GM19372 (cell line): ENCODE data around the gene NPIPB9.
A peak's percentile ranks its signal among the peaks of the same experiment; 100 is the strongest.
"Not testable (repeated sequence)": the region's sequence is repeated elsewhere in the genome, so short reads cannot be mapped to it uniquely, and the experiment has no call there.

ENCODE experiments used
- ATAC-seq: cut with Tn5 transposase; IDR thresholded peaks from one replicate; pipeline ENCODE4 v1.9.1; 2021; ENCODE audit warnings: mild to moderate bottlenecking, low read depth, moderate library complexity; ENCODE audit not compliant: unreplicated experiment

Gene NPIPB9

DNA sequence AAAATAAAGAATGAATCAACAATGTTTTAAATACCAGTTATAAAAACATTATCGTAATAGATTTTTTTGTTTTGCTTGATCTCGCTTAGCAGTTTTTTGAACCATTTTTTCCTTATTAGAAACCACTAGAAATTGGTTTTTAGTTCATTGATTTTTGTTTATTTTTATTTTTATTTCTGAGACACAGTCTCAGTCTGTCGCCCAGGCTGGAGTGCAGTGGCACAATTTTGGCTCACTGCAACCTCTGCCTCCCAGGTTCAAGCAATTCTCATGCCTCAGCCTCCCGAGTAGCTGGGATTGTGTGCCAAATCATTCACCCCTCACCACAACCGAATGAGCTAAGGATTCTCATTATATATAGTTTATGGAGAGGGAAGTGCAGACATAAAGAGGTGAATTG, at the start of gene NPIPB9:
Gene NPIPB9 (plus strand): TSS at position 301 of the 400 bp plus-strand sequence.
- not testable (repeated sequence) for ATAC-seq

DNA sequence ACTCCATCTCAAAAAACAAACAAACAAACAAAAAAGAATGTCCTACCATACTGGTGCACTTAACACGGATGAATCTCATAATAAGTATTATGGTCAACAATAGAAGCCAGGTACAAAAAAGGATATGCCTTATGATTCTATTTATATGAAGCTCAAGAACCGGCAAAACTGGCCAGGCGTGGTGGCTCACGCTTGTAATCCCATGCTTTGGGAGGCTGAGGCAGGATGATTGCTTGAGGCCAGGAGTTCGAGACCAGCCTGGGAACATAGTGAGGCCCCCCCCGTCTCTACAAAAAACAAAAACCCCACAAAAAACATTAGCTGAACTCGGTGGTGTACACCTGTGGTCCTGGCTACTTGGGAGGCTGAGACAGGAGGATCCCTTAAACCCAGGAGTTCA, 47.3 kb upstream of the NPIPB9 start:
- not testable (repeated sequence) for ATAC-seq

DNA sequence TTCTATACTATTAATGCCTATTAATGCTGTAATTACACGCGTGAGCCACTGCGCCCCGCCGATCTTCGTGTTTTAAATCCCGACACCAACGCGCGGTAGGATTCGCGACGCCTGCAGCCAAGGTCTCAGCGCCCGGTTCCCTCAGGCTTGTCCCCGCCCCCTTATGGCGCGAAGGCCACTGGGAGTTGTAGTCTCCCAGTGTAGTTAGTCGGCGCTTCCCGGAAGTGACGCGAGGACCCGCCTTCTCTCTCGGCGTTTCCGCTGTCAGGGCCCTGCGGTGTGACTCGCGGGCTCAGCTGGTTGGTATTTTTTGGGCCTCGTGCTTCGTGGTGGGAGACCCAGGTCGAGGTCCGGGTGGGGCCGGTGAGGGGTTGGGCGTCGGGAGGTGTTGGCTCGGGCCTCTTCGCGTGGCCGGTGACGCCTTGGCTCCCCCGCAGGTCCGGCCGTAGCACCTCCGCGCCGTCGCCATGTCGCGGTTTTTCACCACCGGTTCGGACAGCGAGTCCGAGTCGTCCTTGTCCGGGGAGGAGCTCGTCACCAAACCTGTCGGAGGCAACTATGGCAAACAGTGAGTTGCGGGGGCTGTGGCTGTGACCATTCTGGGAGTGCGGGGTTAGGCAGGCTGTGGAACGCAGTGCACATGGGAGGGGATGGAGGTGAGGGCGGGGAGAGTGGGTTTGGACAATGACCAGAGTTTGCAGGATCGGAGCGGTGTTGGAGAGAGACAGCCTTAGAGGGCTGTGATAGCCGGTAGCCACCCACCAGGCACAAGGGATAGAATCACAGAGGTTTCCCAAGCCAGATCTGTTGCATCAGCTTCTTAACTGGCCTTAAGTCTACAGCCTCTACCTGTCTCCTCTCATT, 40.1 kb upstream of the NPIPB9 start, which contains the start of gene EIF3C:
Gene EIF3C (plus strand): TSS at position 245 of the 864 bp plus-strand sequence. CDS start 223 bp downstream, at position 468.
- peak; percentile 96 for ATAC-seq

DNA sequence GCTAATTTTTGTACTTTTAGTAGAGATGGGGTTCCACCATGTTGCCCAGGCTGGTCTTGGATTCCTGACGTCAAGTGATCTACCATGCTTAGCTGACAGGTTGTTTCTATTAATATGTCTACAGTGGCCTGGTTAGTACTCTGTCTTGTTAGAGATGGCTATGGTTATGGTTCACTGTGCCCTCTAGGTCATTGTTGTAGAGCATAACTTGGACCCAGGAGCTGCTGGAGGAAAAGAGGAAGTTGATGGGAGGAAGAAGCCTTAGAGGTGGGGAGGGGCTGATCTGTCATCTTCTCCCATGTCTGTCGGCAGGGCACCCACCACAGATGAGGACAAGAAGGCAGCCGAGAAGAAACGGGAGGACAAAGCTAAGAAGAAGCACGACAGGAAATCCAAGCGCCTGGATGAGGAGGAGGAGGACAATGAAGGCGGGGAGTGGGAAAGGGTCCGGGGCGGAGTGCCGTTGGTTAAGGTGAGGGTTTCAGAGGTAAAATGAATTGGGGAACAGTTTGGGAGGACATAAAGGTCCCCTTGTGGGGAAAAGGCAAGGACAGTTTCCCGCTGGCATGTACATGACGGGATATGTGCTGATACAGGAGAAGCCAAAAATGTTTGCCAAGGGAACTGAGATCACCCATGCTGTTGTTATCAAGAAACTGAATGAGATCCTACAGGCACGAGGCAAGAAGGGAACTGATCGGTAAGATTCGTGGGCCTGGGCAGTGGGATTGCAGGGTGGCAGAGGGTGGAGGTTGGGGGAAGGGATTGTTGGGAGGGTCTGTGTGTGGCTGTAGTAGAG, 28.5 kb upstream of the NPIPB9 start:
- not testable (repeated sequence) for ATAC-seq

DNA sequence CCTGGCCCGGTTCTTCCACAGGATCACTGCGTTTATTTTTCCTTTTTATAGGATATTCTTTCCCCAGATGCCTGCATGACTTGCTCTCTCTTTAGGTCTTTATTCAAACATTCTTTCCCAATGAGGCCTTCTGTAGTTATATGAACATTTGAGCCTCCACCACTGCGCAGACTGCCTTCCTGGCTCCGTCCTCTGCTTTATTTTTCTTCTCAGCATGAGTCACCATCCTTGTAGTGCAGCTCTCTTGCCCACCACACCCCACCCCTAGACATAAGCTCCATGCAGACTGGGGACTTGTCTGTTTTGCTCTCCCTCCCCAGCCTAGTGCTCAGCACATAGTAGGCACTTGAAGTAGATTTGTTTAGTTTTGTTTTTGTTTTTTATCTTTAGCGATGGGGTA, 20.3 kb upstream of the NPIPB9 start:
- ATAC-seq = not testable (repeated sequence)

DNA sequence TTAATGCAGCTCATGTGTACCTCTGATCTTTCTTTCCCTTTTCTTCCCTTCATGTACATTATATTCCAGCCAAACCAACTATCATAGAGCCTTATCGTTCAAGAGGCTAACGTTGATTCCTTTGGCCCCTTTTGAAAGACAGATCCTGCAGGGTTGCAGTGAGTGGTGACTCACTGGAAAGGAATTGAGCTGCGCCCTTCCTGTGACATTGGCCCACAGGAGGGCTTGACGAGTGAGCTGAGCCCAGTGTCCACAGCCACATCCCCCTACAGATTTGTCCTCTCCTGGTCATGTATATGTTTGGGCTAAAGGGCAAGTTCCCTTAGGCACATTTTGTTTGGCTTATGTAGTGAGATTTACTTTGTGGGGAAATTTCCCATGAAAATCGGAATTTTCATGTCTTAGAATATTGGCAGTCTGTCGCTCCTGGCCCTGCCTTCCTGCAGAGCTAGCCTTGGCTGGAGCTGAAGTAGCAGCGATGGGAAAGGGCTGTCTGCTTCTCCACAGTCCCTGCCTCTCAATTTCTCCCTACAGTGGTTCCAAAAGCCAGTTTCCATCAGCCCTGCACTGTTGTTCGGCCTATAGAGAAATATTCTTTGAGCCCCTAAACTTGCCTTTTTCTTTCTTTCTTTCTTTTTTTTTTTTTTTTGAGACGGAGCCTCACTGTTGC, 19.0 kb upstream of the NPIPB9 start:
- not testable (repeated sequence) for ATAC-seq

DNA sequence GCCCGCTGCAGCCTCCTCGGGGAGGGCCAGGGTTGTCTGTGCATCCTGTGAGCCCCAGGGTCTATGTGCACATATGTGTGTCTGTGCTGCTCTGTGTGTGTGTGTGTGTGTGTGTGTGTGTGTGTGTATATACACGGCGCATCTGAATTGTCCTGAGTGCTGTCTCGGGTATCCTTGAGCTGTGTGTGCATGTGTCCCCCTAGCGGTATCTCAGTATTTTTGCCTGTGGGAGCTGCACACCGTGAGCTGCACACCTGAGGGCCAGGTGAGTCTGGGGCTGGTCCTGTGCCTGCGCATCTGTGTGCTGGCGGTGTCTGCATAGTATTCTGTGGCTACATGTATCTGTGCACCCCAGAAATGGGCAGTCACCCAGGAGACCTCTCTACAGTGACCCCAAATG, 11.8 kb upstream of the NPIPB9 start:
- ATAC-seq = not testable (repeated sequence)

DNA sequence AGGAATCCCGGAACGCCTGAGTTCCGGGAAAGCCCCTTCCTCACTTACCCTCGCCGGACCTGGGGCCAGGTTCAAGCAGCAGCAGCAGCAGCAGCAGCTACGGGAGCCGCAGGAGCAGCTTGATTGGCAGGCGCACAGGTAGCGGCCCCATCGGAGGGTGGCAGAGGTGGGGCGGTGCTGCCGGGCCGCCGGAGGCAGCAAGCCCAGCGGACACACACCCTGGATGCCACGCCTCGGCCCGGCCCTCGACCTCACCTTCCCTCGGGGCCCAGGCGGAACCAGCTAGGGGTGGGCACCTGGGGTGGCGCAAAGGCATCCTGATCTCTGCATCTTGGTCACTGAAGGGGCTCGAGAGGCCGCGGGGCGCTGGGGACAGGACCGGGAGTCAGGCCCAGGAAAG, 11.0 kb upstream of the NPIPB9 start:
- not testable (repeated sequence) for ATAC-seq

DNA sequence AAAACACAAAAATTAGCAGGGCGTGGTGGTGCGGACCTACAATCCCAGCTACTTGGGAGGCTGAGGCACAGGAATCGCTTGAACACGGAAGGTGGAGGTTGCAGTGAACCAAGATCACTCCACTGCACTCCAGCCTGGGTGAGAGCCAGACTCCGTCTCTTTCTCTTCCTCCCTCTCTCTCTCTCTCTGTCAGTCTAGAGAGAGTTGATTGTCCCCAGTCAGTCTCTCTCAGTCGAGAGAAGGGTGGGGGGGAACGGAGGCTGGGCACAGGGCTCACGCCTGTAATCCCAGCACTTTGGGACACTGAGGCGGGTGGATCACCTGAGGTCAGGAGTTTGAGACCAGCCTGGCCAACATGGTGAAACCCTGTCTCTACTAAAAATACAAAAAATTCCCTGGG, 10.3 kb upstream of the NPIPB9 start:
- ATAC-seq = not testable (repeated sequence)

DNA sequence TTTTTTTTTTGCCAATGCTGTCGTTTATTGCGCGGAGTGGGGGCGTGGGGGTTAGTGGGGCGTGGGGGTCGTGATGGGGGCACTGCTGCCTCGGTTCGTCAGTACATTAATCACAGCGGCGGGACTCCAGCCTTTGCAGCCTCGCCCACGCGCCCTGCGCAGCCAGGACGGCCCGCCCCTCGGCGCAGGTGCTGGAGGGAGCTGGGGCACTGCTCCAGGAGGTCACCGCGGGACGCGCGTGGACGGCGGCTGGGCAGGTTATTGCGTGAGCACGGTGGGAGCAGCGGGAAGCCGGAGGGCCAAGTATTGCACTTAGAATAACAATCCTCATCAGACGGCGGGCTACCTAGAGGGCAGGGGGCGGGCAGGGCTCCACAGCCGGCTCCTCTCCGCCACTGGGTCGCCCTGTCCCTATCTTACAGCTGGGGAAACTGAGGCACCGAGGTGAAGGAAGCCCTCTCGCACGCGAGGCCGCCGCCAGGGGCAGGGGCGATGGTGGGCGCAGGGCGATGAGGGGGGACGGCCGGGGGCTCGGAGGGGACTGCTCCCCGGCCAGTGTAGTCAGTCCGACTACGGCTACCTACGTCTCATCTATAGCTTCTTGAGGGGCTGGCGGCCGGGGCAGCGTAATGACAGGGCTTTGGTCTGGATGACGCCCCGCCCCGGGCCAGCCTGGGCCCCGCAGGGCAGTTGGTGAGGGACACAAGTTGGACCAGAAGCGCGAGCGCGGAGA, 4.8 kb upstream of the NPIPB9 start:
- ATAC-seq = not testable (repeated sequence)

DNA sequence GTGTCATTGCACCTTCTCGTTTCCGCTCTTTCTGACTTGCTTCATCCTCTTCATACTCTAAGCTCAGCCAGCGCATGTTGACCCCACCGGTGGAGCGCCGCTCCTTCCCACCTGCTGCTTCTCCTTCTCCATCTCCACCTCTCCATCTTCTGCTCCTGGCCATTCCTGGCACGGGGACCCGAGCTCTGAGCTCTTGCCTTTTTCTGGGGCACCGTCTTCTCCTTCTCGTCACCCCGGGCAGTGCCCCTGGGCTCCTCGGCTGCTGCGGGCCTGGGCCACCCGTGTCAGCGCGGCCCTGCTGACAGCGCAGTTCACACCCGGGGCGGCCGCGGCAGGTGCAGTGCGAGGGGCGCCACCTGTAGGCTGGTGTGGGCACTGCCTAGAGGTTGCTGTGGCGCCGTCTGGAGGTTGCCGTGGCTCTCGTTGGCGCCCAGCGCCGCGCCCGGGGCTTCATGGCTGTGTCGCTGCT, 1.6 kb upstream of the NPIPB9 start:
- peak; percentile 85 for ATAC-seq

DNA sequence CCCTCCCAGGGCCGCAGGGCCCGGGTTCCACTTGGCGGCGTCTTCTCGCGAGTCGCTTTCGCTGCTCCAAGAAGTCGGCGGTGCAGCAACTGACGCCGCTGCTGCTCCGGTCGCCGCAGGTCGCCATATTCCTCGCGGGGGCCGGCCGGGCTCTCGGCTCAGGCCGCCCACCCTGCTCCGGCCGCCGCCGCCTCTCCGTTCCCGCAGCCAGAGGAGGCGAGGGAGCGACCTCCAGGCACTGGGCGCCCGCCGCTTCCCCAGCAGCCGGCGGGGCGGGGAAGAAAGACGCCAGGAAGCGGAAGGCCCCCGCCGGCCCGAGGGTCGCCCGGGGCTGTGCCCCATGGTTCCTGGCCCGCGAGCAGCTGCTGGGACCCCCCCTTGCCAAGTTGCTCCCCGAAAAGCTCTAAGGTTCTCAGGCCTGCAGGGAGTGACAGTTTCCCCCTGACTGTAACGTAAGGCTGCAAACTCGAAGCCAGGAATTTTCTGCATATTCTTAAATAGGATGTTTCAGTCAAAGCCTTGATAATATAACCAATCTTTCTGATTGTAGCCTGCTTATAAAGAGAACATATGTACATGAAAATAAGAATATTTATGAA, 1.0 kb upstream of the NPIPB9 start:
- not testable (repeated sequence) for ATAC-seq

DNA sequence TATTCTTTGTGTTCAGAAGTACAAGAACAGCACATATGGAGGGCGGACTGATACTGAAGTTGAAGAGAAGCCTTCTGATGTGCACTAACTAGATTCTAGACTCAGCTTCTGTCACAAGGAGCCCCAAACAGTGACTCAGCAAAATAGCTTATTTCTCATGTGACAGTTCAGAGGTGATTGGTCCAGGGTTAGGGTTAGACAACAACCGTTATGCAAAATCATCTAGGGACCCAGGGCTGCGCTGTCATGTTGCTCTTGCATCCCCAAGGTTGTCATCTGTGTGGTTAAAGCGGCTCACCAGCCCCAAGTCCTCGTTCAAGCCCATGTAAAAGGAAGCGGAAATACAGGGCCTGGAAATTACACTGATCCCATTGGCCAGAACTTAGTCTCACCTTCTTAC, 30.1 kb downstream of the NPIPB9 start:
- not testable (repeated sequence) for ATAC-seq

DNA sequence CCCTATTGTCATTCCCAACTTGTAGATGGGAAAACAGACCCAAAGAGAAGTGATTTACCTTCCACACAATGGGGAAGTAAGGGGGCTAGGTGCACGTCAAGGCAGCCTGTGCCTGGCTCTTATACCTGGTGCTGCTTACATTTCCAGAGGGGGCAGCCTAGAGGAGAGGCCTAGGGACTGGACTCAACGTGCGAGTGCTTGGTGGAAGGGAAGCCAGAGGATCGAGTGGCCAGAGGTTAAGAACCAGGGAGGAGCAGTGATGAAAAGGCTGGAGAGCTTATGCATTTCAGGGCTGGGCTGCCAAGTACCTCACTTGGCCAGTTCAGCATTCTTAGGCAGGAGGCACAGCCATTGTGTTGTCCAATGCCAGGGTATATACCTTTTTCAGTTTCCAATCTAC, 30.8 kb downstream of the NPIPB9 start:
- ATAC-seq = not testable (repeated sequence)

DNA sequence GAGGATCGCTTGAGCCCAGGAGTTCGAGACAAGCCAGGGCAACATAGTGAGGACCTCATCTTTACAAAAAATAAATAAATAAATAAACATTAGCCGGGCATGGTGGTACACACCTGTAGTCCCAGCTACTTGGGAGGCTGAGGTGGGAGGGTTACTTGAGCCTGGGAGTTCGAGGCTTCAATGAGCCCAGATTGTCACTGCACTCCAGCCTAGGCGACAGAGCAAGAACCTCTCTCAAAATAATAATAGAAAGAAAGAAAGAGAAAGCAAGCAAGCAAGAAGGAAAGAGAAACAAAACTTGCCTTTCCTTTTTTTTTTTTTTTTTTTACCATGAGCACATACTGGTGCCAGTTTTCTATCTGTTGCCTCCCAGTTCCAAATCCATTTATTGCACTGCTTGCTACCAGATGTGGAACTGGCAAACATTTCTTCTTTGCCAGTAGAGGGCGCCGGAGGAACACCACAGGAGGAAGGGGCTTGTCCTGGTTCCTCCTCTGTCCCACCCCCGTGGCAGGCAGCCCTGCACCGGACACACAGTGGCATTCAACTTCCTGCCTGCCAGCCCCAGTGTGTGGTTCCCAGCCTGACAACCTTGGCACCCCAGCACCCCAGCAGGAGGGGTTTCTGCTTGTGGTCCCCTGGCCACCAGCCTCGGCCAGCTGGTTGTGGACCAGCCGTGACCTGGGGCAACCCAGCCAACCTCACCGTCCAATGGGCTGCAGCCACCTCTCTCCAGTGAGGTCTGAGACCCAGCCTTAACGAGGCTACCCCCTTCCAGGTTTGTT, 50.8 kb downstream of the NPIPB9 start:
- ATAC-seq = not testable (repeated sequence)

DNA sequence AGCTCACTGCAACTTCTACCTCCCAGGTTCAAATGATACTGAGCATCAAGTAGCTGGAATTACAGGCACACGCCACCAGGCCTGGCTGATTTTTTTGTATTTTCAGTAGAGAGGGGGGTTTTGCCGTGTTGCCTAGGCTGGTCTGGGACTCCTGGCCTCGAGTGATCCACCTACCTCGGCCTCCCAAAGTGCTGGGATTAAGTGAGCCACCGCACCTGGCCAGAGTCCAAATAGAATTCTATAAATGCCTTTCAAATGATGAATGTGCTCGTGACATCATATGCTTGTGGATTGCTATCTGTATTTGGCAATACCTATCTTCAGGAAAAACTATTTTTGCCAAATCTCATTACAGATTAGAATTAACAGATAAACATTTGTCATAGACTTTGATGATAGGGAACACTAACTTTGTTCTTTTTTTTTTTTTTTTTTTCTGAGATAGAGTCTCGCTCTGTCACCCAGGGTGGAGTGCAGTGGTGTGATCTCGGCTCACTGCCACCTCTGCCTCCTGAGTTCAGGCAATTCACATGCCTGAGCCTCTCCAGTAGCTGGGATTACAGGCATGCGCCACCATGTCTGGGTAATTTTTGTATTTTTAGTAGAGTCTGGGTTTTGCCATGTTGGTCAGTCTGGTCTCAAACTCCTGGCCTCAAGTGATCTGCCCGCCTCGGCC, 56.0 kb downstream of the NPIPB9 start:
- not testable (repeated sequence) for ATAC-seq

DNA sequence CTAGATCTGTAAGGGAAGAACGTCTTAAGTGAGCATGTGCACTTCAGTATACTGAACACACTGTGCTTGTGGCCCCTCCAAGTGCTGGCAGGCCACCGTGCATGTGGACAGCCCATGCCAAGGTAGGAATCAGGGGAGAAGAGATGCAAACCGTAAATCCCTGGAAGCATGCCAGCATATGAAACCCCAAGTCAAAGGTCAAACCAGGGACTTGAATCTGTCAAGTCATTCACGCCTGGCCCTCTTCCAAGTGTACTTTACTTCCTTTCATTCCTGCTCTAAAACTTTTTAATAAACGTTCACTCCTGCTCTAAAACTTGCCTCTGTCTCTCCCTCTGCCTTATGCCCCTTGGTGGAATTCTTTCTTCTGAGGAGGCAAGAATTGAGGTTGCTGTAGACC, 68.4 kb downstream of the NPIPB9 start:
- no peak for ATAC-seq

DNA sequence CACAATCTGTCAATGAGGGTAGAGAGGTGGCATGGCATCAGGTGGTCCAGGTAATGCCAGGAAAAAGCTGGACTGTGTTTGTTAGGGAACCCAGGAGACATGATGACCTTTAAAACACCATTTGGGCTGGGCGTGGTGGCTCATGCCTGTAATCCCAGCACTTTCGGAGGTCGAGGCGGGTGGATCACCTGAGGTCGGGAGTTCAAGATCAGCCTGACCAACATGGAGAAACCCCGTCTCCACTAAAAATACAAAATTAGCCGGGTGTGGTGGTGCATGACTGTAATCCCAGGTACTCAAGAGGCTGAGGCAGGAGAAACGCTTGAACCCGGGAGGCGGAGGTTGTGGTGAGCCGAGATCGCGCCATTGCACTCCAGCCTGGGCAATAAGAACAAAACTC, 69.0 kb downstream of the NPIPB9 start:
- ATAC-seq = not testable (repeated sequence)
